Measurements from ENCODE around the gene NDUFS8. TPM values are rescaled to one million over a fixed set of nuclear protein-coding genes. Genes with fewer than 3 reads are reported as not detected.
A peak's percentile ranks its signal among the peaks of the same experiment; 100 is the strongest.

NDUFS8 gene
- total RNA-seq, 1 donor, result 66.1 TPM

GRCh38 chr11:68036141-68036716 lies 5.7 kb downstream of the NDUFS8 start:
- TF ChIP-seq CTCF (IDR thresholded peaks at IDR 0.05; ENCODE audit: insufficient read depth, low read length), result no peak
- no peak for DNase-seq (ENCODE audit: low read depth)
- H3K4me3 ChIP-seq (ENCODE audit: low read depth, low read length), result no peak overlapping the region

GRCh38 chr11:68036717-68037239 lies 6.3 kb downstream of the NDUFS8 start:
- no peak for TF ChIP-seq CTCF (IDR thresholded peaks at IDR 0.05; ENCODE audit: insufficient read depth, low read length)
- no peak for DNase-seq (ENCODE audit: low read depth)
- no peak overlapping the region for H3K4me3 ChIP-seq (ENCODE audit: low read depth, low read length)

- no peak overlapping the region for H3K4me3 ChIP-seq (ENCODE audit: low read depth, low read length)
- DNase-seq (ENCODE audit: low read depth), result no peak
- no peak for TF ChIP-seq CTCF (IDR thresholded peaks at IDR 0.05; ENCODE audit: insufficient read depth, low read length)
Measured at GRCh38 chr11:68037411-68038225, 7.1 kb downstream of the NDUFS8 start.

- TF ChIP-seq CTCF (IDR thresholded peaks at IDR 0.05; ENCODE audit: insufficient read depth, low read length), result no peak
- peak overlapping the region; percentile 79 for H3K4me3 ChIP-seq (ENCODE audit: low read depth, low read length)
- DNase-seq (ENCODE audit: low read depth), result no peak
Measured at GRCh38 chr11:68038226-68038717, 7.8 kb downstream of the NDUFS8 start.

- no peak for TF ChIP-seq CTCF (IDR thresholded peaks at IDR 0.05; ENCODE audit: insufficient read depth, low read length)
- DNase-seq (ENCODE audit: low read depth), result peak; percentile 77
- peak within 1 kb of the TSS; percentile 79 for H3K4me3 ChIP-seq (ENCODE audit: low read depth, low read length)
Measured at GRCh38 chr11:68038718-68039525, 8.4 kb downstream of the NDUFS8 start, which contains the start of gene TCIRG1. TSS of gene TCIRG1 (plus strand) at chr11:68039025. CDS start at chr11:68041272, 2,247 bp downstream.

- peak overlapping the region; percentile 79 for H3K4me3 ChIP-seq (ENCODE audit: low read depth, low read length)
- DNase-seq (ENCODE audit: low read depth), result no peak
- TF ChIP-seq CTCF (IDR thresholded peaks at IDR 0.05; ENCODE audit: insufficient read depth, low read length), result no peak
Measured at GRCh38 chr11:68039526-68040086, 9.1 kb downstream of the NDUFS8 start.

Data from fibroblast of the aortic adventitia (primary cell).